Activated T-cell treated with anti-CD3 and anti-CD28 coated beads for 48 hours (primary cell): Measurements from ENCODE around the gene IGSF8.
"Not testable (repeated sequence)": the region's sequence is repeated elsewhere in the genome, so short reads cannot be mapped to it uniquely, and the experiment has no call there.

ENCODE experiments used
- DNase-seq: peaks from one replicate; pipeline ENCODE4 v3.0.0-alpha.2; 2020; ENCODE audit warnings: low read depth

The IGSF8 gene

DNA sequence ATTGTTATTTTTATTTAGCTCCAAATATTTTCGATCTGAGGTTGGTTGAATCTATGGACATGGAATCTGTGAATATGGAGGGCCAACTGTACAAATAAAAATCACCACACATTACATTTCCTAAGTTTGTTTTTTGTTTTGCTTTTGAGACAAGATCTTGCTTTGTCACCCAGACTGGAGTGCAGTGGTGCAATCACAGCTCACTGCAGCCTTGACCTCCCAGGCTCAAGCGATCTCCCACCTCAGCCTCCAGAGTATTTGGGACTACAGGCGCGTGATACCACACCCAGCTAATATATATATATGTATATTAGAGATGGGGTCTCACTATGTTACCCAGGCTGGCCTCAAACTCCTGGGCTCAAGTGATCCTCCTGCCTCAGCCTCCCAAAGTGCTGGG is 27.9 kb upstream of the IGSF8 start:
- not testable (repeated sequence) for DNase-seq

- DNase-seq, result no peak
Measured at GRCh38 chr1:160125746-160126145, 27.3 kb upstream of the IGSF8 start.

DNA sequence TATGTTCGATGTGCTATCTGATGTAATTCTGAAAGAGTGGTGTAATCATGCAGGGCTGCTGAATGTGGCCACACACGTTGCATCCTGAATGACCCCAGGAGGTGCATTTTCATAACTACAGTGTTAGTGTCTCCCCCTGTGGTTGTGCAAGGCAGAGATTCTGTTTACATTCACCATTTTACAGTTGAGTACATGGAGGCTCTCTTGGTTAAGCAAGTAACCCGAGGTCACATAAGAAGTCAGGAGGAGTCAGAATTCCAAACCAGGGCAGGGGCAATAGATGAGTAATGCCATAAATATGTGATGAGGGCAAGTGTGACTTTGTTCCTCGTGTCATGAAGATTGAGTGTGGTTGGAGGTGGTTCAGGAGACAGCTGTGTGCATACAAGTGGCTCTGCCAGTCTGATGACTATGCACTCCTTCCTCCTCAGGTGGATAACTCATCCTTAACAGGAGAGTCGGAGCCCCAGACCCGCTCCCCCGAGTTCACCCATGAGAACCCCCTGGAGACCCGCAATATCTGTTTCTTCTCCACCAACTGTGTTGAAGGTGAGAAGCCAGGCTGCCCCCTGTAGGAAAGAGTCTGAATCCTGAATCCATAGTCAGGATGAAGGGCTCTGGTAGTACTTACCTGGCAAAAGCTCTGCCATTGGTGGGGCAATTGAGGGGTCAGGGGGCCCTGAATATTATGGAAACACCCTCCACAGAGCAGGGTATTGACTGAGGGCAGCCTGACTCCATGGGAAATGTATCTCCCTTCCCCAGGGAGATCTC is 26.5 kb upstream of the IGSF8 start:
- DNase-seq, result no peak

DNA sequence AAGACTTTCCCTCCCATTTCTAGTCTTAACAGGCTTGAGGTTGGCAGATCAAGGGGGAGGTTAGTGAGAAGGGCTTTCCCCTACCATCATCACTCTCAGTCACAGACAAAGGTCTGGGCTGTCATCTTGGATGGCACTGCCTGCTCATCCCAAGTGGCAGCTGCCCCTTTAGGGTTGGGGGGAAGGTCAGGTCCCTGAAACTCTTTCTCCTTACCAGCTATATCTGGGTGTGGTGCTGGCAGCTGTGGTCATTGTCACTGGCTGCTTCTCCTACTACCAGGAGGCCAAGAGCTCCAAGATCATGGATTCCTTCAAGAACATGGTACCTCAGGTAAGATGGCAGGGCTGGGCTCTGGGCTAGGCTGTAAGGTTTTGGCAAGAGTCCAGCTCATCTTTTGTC is 25.3 kb upstream of the IGSF8 start:
- DNase-seq, result no peak

DNA sequence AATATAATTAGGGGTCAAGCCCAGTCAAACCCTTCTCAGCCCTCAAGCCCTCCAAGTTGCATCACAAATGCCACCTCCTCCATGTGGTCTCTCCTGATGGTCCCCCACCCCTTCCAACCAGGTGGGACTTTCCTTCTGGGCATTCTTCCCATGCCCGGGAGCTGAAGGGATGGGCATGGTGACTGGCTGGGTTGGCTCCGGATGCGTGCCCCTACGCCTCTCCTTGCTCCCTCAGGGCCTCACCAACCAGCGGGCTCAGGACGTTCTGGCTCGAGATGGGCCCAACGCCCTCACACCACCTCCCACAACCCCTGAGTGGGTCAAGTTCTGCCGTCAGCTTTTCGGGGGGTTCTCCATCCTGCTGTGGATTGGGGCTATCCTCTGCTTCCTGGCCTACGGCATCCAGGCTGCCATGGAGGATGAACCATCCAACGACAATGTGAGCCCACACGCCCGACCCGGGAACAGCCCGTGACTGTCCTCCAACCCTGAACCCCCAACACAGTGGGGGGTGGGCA is 24.6 kb upstream of the IGSF8 start:
- DNase-seq, result no peak

DNA sequence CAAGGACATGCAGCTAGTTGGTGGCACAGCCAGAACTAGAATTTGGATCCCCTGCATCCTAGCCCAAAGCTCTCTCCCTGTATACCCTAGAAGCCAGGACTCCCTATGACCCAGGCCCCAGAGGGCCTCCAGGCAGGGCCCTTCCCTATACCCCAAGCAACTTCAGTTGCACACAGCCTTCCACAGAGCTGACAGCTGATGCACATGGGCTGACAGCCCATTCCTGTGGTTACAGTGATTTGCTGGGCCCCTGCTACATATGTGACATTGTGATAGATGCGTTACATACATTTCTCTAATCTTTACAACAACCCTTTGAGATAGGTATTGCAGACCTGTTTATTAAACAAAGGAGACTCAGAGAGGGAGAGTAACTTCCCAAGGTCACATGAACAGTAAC is 23.0 kb upstream of the IGSF8 start:
- DNase-seq, result no peak

- DNase-seq, result no peak
Measured at GRCh38 chr1:160120797-160121196, 22.4 kb upstream of the IGSF8 start.

GRCh38 chr1:160118928-160119327 is 20.5 kb upstream of the IGSF8 start:
- no peak for DNase-seq

DNA sequence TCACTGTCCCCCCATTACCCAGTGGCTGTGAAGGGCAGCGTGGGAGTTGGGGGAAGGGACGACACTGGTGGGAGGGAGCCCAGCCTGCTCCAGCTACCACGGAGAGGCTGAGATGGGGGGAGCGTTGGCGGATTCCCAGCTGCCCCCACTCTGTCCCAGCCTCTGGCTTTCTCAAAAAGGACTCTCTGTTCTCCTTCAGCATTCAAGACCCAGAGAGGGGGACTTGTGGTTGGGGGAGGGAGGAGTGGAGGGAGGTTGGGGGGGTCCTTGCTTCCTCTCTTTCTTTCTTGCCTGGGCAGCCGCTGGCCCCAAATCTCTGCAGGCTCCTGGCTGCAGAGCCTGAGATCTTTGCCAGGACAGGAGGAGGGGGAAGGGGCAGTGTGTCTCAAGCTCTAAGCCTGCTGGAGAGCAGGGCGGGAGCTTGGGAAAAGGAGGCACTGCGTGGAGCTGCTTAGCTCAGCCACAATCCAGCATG is 19.3 kb upstream of the IGSF8 start:
- DNase-seq, result no peak

GRCh38 chr1:160117300-160117699 is 18.9 kb upstream of the IGSF8 start:
- no peak for DNase-seq

DNA sequence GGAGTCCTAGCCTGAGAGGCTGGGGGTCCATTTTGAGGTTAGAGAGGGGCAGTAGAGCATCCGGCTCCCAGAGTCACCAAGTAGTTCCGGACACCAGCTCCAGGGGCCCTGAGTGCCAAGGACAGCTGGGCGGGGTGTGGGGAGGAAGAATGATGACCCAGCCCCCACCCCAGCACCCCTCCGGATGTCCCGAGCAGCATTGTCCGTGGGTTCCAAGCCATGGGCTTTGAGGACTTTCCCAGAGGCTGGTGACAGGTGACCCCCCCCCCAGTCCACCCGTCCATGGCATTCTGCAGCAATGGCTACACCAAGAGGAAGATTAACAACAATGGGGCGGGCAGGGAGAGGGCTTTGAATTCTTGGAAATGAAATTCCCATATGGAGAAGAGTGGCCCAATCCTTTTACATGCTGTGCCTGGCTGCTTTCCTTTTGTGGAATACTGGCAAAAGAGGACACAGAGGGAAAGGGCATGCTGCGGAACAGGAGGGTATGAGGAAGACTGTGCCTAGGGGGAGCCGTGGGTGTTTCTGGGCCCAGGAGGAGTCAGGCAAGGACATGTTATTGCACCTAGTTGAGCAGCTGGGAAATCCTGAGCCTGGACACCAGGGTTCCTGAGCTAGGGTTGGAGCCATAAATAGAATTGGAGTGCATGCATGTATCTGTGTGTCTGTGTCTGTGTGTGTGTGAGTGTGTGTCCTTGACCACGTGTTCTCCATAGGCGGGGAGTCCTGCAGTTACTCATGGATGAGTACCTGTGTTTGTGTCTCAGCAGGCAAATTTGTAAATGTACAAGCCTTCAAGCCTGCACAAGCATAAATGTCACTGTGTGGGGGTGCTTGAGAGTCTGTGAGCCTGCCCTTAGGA is 18.1 kb upstream of the IGSF8 start:
- no peak for DNase-seq

GRCh38 chr1:160115545-160116282 is 17.3 kb upstream of the IGSF8 start, which contains the start of gene ATP1A2:
TSS of gene ATP1A2 (plus strand) at chr1:160115759. CDS start at chr1:160115862, 103 bp downstream.
- no peak for DNase-seq

DNA sequence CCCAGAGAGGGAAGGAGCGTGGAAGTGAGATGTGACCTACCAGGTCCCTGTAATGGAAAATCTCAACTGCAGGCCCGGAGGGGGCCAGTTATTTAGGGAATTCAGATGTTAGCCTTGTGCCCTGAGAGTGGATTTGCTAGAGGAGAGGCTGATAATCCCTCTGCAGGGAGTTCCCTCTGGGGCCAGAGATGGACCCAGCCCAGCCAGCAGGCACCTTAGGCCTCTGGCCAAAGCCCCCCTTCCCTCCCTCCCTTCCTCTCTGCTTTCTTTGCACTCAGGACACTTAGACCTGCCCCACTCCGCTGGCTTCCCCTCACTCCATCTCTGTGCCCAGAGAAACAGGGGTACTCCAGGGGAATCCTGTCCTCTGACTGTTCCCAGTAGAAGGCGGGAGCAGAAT is 15.7 kb upstream of the IGSF8 start:
- DNase-seq, result no peak

GRCh38 chr1:160113407-160113806 is 15.0 kb upstream of the IGSF8 start:
- no peak for DNase-seq

DNA sequence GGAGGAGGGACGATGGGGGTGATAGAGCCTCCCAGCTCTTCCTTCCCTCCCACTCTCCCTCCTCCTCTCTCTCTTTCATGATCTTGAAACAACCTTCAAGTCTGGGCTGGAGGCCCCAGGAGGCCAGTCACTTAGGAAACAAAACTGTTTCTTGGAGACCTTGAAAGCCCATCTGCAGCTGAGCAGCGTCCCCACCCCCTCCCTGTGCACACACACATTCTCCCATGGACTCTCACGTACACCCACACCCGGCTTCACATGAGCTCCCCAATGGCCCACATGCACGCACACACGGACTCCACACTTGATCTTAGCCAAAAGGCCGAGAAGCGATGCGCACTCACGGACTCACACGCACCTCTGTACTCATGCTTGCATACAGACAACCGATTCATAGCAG is 13.9 kb upstream of the IGSF8 start:
- DNase-seq, result no peak

DNA sequence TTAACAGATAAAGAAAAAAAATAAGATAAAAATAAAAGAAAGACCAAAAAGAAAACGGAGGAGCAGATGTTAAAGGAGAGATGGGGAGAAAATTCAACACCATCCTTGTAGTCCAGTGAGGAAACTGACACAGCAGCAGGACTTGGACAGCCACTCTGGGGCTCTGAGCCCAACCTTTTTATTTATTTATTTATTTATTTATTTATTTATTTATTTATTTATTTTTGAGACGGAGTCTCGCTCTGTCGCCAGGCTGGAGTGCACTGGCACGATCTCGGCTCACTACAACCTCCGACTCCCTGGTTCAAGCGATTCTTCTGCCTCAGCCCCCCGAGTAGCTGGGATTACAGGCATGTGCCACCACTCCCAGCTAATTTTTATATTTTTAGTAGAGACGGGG is 13.0 kb upstream of the IGSF8 start:
- not testable (repeated sequence) for DNase-seq

DNA sequence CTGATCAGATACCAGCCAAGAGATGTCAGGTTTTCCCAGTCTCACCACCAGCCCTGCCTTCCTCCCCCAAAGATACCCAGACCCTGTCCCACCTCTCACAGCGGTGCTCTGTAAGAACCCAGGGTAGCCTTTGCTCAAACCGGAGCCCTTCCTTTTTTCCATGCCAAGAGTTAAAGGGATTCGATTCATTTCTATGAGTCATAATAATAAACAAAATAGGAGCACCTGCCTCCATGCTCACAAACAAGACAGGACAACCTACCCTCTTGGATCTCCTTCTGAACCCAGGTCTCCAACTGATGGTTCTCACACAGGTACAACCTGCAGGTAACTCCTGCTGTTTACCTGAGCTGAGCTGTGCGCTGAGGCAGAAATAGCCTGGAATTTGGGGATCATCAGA is 11.3 kb upstream of the IGSF8 start:
- DNase-seq, result no peak

DNA sequence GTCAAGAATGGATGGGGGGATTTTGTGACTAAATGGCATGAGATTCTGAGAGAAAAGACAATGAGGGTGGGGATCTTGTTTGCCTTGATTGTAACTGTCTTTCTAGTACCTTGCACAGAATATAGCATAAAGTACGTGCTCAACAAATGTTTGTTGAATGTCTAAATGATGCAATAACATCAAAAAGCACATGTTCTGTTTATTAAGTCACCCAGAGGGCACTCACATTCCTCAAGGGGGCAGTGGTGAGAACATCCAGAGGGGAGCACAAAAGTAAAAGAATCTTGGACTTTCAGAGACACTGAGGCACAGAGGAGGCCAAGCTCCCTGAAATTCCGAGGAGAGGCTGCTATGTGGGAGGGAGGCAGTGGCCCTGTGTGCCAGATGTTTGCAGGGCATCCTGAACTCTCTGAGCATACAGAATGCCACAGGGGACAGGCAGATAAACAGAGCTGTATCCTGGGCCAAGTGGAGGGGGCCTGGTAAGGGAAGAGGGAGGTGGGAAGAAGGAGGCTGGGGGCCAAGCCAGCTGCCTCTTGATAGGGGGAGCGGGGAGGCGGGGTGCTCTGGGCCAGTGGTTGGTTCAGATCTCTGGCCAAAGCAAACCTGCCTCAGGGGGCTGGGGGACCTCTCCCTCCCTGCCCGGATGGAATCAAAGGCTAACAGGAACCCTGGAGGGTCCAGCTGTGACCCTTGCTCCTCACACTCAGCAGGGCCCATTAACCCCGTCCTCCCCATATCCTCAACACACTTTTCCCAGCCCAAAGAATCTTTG is 10.7 kb upstream of the IGSF8 start:
- no peak for DNase-seq

DNA sequence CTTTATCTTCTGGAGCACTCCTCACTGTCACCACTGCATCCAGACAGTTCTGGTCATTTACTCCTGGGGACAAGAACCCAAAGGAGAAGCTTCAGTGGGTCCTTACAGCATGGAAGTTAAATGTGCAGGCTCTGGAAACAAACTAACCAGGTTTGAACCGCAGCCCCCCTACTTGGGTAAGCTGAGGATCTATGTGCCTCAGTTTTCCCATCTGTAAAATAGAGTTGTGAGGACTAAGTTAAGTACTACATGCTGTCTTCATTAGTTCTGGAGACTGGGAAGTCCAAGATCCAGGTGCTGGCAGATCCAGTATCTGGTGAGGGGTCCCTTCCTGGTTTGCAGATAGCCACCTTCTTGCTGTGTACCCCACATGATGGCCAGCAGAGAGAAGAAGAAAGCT is 9.1 kb upstream of the IGSF8 start:
- no peak for DNase-seq

GRCh38 chr1:160105155-160105554 is 6.7 kb upstream of the IGSF8 start:
- no peak for DNase-seq

DNA sequence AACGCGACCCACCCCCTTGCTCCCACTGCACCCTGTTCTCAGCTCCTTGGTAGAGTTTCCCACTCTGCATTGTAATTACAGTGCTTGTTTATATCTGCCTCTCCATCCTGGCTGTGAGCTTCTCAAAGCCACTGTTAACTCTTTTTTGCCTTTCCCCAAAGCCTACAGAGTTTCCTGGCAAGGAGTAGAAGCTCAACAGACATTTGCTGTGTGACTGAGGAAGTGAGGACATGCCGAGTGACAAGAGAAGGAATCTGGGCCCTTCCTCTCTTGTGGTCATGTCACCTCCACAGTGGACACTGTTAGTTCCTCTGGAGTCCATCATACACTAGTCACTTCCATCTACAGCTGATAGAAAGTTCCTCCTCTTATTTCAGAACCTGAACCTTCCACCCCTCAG is 6.1 kb upstream of the IGSF8 start:
- no peak for DNase-seq
